Subcutaneous adipose tissue (tissue), 4 donors: ENCODE results near the gene MARCKS. TPM values are rescaled to one million over a fixed set of nuclear protein-coding genes. Genes with fewer than 3 reads are reported as not detected.

Experiments used
- CTCF ChIP-seq: fragments of 450-650 bp; IDR thresholded peaks from one replicate; pipeline ENCODE4 v1.5.1; 2016; ENCODE audit warnings: low read depth, mild to moderate bottlenecking, control low read depth, antibody characterized with exemption, moderate library complexity
- total RNA-seq, 4 donors: library from RNA; depleted of rRNA; stranded (reverse); fragments of >200 nt; gene quantifications; one replicate each; pipeline ENCODE4 v1.1.0, GENCODE V29; 2016

MARCKS gene
- total RNA-seq, 4 donors from 2014 or later = 18.4 to 48.8 (median 22.3) TPM

GRCh38 chr6:113903666-113904330 lies 46.7 kb downstream of the MARCKS start:
- TF ChIP-seq CTCF = no peak

GRCh38 chr6:113907102-113907815 lies 50.1 kb downstream of the MARCKS start:
- no peak for TF ChIP-seq CTCF

GRCh38 chr6:113908801-113909200 lies 51.7 kb downstream of the MARCKS start:
- no peak for TF ChIP-seq CTCF

GRCh38 chr6:113909224-113909856 lies 52.2 kb downstream of the MARCKS start:
- TF ChIP-seq CTCF = no peak

Other genes starting within 250 kb of the MARCKS start
- gene HDAC2, start 113.8 kb downstream of the MARCKS start, total RNA-seq = 10 to 100 TPM; 37.9 to 72.7 (median 49.8) TPM